ENCODE results near the gene PHLPP1. TPM values are rescaled to one million over a fixed set of nuclear protein-coding genes. Genes with fewer than 3 reads are reported as not detected.
"Not testable (repeated sequence)": the region's sequence is repeated elsewhere in the genome, so short reads cannot be mapped to it uniquely, and the experiment has no call there.

Gene PHLPP1
- total RNA-seq, 3 donors from 2014 or later = 9.8 to 19.9 (median 15.4) TPM

DNA sequence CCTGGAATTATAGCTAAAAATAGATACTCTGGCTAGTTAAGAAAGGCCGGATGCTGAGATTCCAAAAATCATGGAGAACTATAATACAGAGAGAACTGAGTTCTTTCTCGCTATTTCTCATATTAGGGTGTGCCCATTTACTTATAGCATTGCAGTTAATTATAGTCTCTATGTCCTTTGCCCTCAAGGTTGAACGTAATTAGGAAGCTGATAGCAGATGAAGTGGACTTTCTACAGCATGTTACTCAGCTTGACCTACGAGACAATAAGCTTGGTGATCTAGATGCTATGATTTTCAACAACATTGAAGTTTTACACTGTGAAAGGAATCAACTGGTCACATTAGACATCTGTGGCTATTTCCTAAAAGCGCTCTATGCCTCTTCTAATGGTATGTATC lies 187.4 kb downstream of the PHLPP1 start:
- DNase-seq (ENCODE audit: low spot score in 2 of 2) = no peak
- Histone ChIP-seq H3K4me1 (no peaks in the 10 kb centered on the region), H3K27ac (no peak overlapping the region), H3K9me3 (no peaks in the 10 kb centered on the region), H3K27me3 (no peaks in the 10 kb centered on the region), H3K36me3 (no peaks in the 10 kb centered on the region), H3K4me3 (no peak overlapping the region)
- intact Hi-C loops (cut with DNase I; ENCODE audit: low total_unique reads) = no loop called here
- TF ChIP-seq, protein P1, sequence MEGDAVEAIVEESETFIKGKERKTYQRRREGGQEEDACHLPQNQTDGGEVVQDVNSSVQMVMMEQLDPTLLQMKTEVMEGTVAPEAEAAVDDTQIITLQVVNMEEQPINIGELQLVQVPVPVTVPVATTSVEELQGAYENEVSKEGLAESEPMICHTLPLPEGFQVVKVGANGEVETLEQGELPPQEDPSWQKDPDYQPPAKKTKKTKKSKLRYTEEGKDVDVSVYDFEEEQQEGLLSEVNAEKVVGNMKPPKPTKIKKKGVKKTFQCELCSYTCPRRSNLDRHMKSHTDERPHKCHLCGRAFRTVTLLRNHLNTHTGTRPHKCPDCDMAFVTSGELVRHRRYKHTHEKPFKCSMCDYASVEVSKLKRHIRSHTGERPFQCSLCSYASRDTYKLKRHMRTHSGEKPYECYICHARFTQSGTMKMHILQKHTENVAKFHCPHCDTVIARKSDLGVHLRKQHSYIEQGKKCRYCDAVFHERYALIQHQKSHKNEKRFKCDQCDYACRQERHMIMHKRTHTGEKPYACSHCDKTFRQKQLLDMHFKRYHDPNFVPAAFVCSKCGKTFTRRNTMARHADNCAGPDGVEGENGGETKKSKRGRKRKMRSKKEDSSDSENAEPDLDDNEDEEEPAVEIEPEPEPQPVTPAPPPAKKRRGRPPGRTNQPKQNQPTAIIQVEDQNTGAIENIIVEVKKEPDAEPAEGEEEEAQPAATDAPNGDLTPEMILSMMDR (IDR thresholded peaks at IDR 0.05) = no peak
- no peak for TF ChIP-seq POLR2A (IDR thresholded peaks at IDR 0.05)
- no peak for TF ChIP-seq POLR2AphosphoS5 (IDR thresholded peaks at IDR 0.05)

DNA sequence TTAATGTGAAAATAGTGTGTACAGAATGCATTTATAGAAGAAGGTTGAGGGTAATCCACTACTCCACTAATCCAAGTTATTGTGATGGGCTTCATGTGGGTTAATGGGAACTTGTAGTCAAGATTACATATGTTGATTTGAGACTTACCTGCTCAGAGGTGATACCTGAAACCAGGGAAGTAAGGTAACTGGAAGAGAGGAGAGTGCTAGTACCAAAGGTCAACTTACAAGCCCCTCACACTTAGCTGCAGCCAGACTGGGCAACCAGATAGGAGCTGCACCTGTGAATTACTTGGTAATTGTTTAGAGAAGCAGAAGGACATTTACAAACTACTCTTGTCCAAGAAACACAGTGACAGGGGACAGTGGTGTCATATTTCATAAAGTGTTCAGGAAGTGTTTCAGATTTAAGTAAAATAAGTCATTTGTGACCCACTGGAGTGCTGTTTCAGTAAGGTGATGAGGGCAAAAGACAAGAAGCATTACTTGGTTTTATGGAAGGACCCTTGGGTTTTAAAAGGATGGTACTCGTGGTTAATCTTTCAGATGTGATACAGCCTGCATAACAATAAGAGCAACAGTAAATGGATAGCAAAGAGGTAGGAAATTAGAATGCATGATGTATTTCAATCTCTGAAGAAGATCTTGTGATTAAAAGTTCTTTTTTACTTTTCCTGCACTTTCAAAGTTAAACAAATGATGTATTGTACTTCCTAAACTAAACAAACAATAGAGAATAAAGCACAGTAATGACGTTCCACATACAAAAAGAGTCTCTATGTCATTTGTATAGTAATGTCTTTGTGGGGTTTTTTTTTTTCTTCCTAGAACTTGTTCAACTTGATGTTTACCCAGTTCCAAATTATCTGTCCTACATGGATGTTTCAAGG lies 189.3 kb downstream of the PHLPP1 start:
- H3K27ac ChIP-seq = peak overlapping the region; percentile 48 to 67
- H3K27me3 ChIP-seq = no peaks in the 10 kb centered on the region
- no peaks in the 10 kb centered on the region for H3K9me3 ChIP-seq
- no peaks in the 10 kb centered on the region for H3K4me1 ChIP-seq
- no peak for DNase-seq (ENCODE audit: low spot score in 2 of 2)
- H3K4me3 ChIP-seq = no peak overlapping the region
- H3K36me3 ChIP-seq = no peaks in the 10 kb centered on the region
- TF ChIP-seq, protein P1 (IDR thresholded peaks at IDR 0.05) = no peak
- TF ChIP-seq POLR2AphosphoS5 (IDR thresholded peaks at IDR 0.05) (no peak), POLR2A (IDR thresholded peaks at IDR 0.05) (no peak)
- intact Hi-C loops (cut with DNase I; ENCODE audit: low total_unique reads) = no loop called here

DNA sequence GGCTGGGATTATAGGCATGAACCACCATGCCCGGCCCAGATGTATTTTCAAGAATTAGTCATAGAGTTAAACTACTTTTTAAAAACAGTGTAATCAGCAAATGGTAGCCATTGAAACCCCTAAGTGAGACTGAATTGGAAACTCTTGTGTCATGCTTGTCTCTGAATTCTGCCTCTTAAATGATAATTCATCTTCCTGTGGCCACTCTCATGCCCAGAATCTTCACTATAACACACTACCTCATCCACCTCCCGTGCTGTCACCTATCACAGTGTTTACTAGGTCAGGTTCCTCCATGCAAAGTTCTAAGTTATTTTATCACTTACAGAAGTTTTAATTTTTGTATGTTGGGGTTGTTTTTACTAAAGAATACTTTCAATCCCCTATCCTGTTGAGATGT lies 197.5 kb downstream of the PHLPP1 start:
- no peaks in the 10 kb centered on the region for H3K27me3 ChIP-seq
- intact Hi-C loops (cut with DNase I; ENCODE audit: low total_unique reads) = no loop called here
- H3K9me3 ChIP-seq = no peaks in the 10 kb centered on the region
- TF ChIP-seq POLR2AphosphoS5 (IDR thresholded peaks at IDR 0.05) (no peak), POLR2A (IDR thresholded peaks at IDR 0.05) (no peak)
- TF ChIP-seq, protein P1 (IDR thresholded peaks at IDR 0.05) = no peak
- DNase-seq (ENCODE audit: low spot score in 2 of 2) = no peak
- no peak overlapping the region for H3K27ac ChIP-seq
- no peaks in the 10 kb centered on the region for H3K36me3 ChIP-seq
- H3K4me1 ChIP-seq = no peaks in the 10 kb centered on the region
- no peak overlapping the region for H3K4me3 ChIP-seq

DNA sequence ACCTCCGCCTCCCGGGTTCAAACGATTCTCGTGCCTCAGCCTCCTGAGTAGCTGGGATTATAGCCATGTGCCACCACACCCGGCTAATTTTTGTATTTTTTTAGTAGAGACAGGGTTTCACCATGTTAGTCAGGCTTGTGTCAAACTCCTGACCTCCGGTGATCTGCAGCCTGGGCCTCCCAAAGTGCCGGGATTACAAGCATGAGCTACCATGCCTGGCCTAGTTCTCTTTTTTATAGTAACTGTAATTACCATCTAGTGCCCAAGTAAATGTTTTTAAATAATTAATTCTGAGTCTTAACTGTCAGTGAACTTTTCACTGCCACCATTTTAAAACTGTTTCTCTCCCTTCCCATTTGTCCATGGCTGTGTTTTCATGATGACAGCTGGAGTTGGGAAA lies 198.5 kb downstream of the PHLPP1 start:
- H3K9me3 ChIP-seq; H3K27me3 ChIP-seq; intact Hi-C loops (cut with DNase I; ENCODE audit: low total_unique reads); DNase-seq (ENCODE audit: low spot score in 2 of 2); H3K27ac ChIP-seq; H3K36me3 ChIP-seq; H3K4me3 ChIP-seq; H3K4me1 ChIP-seq: not testable (repeated sequence)

DNA sequence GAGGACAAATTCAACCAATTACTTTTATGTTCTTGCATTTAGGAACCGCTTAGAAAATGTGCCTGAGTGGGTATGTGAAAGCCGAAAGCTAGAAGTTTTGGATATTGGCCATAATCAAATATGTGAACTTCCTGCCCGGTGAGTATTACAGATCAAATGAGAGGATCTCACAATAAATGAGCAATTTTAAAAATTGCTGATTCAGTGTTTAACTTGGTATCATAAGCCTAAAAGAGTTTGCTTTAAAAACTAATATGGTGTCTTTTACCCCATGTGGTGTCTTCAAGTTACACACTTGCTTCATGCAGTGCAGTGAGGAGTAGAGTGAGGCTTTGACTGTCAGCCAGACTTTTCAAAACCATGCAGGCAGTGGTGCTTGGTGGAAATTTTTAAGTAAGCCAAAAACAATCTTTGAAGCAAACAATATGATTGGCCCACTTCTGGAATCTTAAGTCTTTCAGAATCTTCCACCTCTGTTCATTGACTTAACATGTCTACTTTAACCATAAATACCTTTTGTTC lies 199.6 kb downstream of the PHLPP1 start:
- H3K36me3 ChIP-seq = no peaks in the 10 kb centered on the region
- DNase-seq (ENCODE audit: low spot score in 2 of 2) = no peak
- H3K4me1 ChIP-seq = no peaks in the 10 kb centered on the region
- H3K27ac ChIP-seq = no peak overlapping the region
- H3K4me3 ChIP-seq = no peak overlapping the region
- H3K27me3 ChIP-seq = no peaks in the 10 kb centered on the region
- intact Hi-C loops (cut with DNase I; ENCODE audit: low total_unique reads) = no loop called here
- no peak for TF ChIP-seq POLR2AphosphoS5 (IDR thresholded peaks at IDR 0.05)
- no peak for TF ChIP-seq POLR2A (IDR thresholded peaks at IDR 0.05)
- no peaks in the 10 kb centered on the region for H3K9me3 ChIP-seq

DNA sequence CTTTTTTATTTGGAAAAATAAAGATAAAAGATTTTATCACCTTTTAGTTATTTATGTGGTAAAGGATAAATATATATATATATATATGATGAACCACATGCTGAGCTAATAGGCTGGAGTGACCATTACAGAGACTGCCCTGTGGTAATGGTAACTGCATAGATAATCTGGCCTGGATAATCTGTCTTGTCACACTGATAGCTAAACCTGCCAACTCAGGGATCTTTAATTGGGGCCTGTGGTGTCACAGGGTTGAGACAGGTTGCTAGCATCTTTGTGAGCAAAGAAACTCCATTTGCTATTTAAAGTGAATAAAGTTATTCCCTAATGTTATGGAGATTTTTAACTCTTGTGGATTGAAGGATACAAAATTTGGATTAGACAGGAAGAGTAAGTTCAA lies 203.0 kb downstream of the PHLPP1 start:
- no peaks in the 10 kb centered on the region for H3K36me3 ChIP-seq
- intact Hi-C loops (cut with DNase I; ENCODE audit: low total_unique reads) = no loop called here
- no peak overlapping the region for H3K4me3 ChIP-seq
- no peaks in the 10 kb centered on the region for H3K4me1 ChIP-seq
- TF ChIP-seq POLR2AphosphoS5 (IDR thresholded peaks at IDR 0.05) (no peak), POLR2A (IDR thresholded peaks at IDR 0.05) (no peak)
- TF ChIP-seq, protein P1 (IDR thresholded peaks at IDR 0.05) = no peak
- no peak for DNase-seq (ENCODE audit: low spot score in 2 of 2)
- no peaks in the 10 kb centered on the region for H3K27me3 ChIP-seq
- no peak overlapping the region for H3K27ac ChIP-seq
- H3K9me3 ChIP-seq = no peaks in the 10 kb centered on the region
